Measurements from ENCODE around the gene THOC7. TPM values are rescaled to one million over a fixed set of nuclear protein-coding genes. Genes with fewer than 3 reads are reported as not detected.
A peak's percentile ranks its signal among the peaks of the same experiment; 100 is the strongest.

Gene THOC7
- total RNA-seq, 1 donor from 2014 or later = 30.0 TPM

GRCh38 chr3:63814237-63814636 lies 49.4 kb downstream of the THOC7 start:
- no peak for TF ChIP-seq CTCF (IDR thresholded peaks at IDR 0.05; ENCODE audit: insufficient read depth, low read length, severe bottlenecking)
- peak; percentile 49 for DNase-seq (ENCODE audit: low read depth)
- H3K27me3 ChIP-seq (ENCODE audit: control insufficient read depth, insufficient read depth, low read length) = no peaks in the 10 kb centered on the region
- no peak for FAIRE-seq
- no peaks in the 10 kb centered on the region for H3K36me3 ChIP-seq (ENCODE audit: control insufficient read depth, insufficient read depth, low read length)
- H3K4me3 ChIP-seq (ENCODE audit: low read depth, low read length) = no peak overlapping the region

GRCh38 chr3:63809607-63810006 lies 54.0 kb downstream of the THOC7 start:
- no peaks in the 10 kb centered on the region for H3K27me3 ChIP-seq (ENCODE audit: control insufficient read depth, insufficient read depth, low read length)
- no peaks in the 10 kb centered on the region for H3K36me3 ChIP-seq (ENCODE audit: control insufficient read depth, insufficient read depth, low read length)
- FAIRE-seq = peak; percentile 40
- no peak for TF ChIP-seq CTCF (IDR thresholded peaks at IDR 0.05; ENCODE audit: insufficient read depth, low read length, severe bottlenecking)
- DNase-seq (ENCODE audit: low read depth) = peak; percentile 21
- H3K4me3 ChIP-seq (ENCODE audit: low read depth, low read length) = no peak overlapping the region

GRCh38 chr3:63808633-63809032 lies 55.0 kb downstream of the THOC7 start:
- Histone ChIP-seq H3K27me3 (ENCODE audit: control insufficient read depth, insufficient read depth, low read length) (no peaks in the 10 kb centered on the region), H3K36me3 (ENCODE audit: control insufficient read depth, insufficient read depth, low read length) (no peaks in the 10 kb centered on the region), H3K4me3 (ENCODE audit: low read depth, low read length) (no peak overlapping the region)
- no peak for TF ChIP-seq CTCF (IDR thresholded peaks at IDR 0.05; ENCODE audit: insufficient read depth, low read length, severe bottlenecking)
- DNase-seq (ENCODE audit: low read depth) (no peak), FAIRE-seq (no peak)

DNA sequence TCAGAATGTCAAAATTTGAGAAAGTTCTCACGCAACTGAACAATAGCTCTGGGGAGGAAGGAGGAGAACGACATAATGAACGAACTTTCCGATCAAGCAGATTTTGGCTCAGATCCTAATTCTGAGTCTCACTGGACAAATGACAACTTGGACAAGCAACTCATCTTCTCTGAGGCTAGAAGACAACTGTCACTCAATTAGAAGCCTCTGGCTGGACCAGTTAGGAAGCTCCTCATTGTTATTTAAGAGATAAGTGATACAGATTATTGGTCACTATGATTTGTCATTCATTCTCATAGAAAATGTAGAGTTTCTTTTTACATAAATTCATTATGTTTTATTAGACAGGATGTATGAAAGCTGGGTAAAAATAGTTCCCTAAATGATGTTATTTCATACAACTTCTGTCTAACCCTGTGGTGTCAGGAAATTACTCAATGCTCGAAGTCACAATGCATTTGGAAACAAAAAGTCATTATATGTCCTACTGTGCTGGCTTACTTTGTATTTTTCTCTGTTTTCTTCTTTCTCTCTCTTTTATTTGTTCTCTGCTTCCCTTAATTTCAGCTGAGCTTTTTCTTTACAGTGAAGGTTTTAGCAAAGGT lies 55.5 kb downstream of the THOC7 start:
- H3K36me3 ChIP-seq (ENCODE audit: control insufficient read depth, insufficient read depth, low read length) = no peaks in the 10 kb centered on the region
- FAIRE-seq (no peak), DNase-seq (ENCODE audit: low read depth) (no peak)
- TF ChIP-seq CTCF (IDR thresholded peaks at IDR 0.05; ENCODE audit: insufficient read depth, low read length, severe bottlenecking) = no peak
- H3K4me3 ChIP-seq (ENCODE audit: low read depth, low read length) = no peak overlapping the region
- H3K27me3 ChIP-seq (ENCODE audit: control insufficient read depth, insufficient read depth, low read length) = no peaks in the 10 kb centered on the region

DNA sequence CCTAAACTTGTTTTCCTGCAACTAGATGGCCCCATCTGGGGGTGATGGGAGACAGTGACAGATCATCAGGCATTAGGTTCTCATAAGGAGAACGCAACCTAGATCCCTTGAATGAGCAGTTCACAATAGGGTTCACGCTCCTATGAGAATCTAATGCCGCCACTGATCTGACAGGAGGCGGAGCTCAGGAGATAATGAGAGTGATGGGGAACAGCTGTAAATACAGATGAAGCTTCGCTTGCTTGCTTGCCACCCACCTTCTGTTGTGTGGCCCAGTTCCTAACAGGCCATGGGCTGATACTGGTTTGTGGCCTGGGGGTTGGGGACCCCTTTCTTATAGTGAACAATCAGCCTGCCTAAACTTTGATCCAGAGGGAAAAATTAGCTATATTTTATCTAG lies 59.7 kb downstream of the THOC7 start:
- no peaks in the 10 kb centered on the region for H3K27me3 ChIP-seq (ENCODE audit: control insufficient read depth, insufficient read depth, low read length)
- no peak for FAIRE-seq
- no peaks in the 10 kb centered on the region for H3K36me3 ChIP-seq (ENCODE audit: control insufficient read depth, insufficient read depth, low read length)
- DNase-seq (ENCODE audit: low read depth) = no peak
- H3K4me3 ChIP-seq (ENCODE audit: low read depth, low read length) = no peak overlapping the region
- no peak for TF ChIP-seq CTCF (IDR thresholded peaks at IDR 0.05; ENCODE audit: insufficient read depth, low read length, severe bottlenecking)

DNA sequence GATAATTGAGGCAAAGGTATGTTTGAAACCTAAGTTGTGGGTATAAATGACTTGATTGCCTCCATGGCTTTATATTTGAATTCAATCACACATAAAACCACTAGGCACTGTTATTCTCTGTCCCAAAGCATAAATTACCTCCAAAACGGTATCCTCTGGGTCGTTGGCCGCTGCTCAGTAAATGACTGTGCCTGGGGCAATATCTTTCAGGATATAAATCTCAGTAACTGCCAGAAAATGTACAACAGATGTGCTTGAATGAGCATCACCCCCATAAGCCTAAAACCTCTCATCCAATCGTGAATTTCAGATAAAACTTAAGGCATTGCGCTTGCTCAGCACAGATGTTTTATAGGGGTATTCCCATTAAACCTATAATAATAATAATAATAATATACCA lies 63.5 kb downstream of the THOC7 start:
- no peak for TF ChIP-seq CTCF (IDR thresholded peaks at IDR 0.05; ENCODE audit: insufficient read depth, low read length, severe bottlenecking)
- H3K4me3 ChIP-seq (ENCODE audit: low read depth, low read length) = no peak overlapping the region
- no peak for DNase-seq (ENCODE audit: low read depth)
- no peaks in the 10 kb centered on the region for H3K36me3 ChIP-seq (ENCODE audit: control insufficient read depth, insufficient read depth, low read length)
- FAIRE-seq = no peak
- H3K27me3 ChIP-seq (ENCODE audit: control insufficient read depth, insufficient read depth, low read length) = no peaks in the 10 kb centered on the region
